LNCaP clone FGC (cell line): ENCODE results near the gene CYSRT1.

Experiments used
- DNase-seq: peaks from one replicate; pipeline ENCODE4 v3.0.0-alpha.2; 2011; ENCODE audit warnings: low read depth
- H3K4me3 ChIP-seq: 2 replicates; pipeline ENCODE4 v1.5.1; 2011; ENCODE audit warnings: mild to moderate bottlenecking, low read depth, low read length, control low read depth
- TF ChIP-seq, protein P1 (sequence below): IDR thresholded peaks from 2 replicates; pipeline ENCODE4 v1.5.1; 2012; ENCODE audit warnings: mild to moderate bottlenecking; ENCODE audit not compliant: control insufficient read depth, insufficient read depth; ENCODE audit errors: extremely low read depth

Gene CYSRT1

DNA sequence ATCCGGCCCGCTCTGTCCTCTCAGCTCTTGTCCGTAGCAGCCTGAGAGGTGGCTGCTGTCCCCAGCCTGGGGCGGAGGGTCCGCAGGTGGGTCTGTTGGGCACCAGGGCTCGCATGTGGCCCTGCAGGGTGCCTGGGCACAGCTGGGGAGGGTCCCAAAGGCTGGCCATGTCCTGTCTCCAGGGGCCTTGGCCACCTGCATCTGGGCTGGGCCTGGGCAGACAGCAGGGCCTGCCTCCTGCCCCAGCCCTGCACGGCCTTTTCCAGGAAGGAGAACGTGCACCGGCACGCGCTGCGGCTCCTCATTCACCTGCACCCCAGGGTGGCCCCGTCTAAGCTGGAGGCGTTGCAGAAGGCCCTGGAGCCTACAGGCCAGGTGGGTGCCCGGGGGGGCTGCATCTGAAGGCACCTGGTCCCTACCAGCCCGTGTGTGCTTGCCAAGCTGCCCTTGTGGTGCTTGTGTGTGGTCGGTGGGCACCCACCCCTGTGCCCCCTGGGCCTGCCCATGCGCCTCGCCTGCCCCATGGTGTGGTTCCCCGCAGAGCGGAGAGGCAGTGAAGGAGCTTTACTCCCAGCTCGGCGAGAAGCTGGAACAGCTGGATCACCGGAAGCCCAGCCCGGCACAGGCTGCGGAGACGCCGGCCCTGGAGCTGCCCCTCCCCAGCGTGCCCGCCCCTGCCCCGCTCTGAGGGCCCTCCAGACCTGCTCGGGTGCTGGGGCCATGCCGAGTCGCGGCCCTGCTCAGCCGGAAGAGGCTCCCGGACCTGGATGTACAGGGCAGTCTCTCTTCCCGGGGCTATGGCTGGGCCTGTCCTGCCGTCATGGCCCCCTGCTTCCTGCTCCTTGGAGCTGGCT, 47.5 kb downstream of the CYSRT1 start:
- DNase-seq, result no peak
- TF ChIP-seq, protein P1, sequence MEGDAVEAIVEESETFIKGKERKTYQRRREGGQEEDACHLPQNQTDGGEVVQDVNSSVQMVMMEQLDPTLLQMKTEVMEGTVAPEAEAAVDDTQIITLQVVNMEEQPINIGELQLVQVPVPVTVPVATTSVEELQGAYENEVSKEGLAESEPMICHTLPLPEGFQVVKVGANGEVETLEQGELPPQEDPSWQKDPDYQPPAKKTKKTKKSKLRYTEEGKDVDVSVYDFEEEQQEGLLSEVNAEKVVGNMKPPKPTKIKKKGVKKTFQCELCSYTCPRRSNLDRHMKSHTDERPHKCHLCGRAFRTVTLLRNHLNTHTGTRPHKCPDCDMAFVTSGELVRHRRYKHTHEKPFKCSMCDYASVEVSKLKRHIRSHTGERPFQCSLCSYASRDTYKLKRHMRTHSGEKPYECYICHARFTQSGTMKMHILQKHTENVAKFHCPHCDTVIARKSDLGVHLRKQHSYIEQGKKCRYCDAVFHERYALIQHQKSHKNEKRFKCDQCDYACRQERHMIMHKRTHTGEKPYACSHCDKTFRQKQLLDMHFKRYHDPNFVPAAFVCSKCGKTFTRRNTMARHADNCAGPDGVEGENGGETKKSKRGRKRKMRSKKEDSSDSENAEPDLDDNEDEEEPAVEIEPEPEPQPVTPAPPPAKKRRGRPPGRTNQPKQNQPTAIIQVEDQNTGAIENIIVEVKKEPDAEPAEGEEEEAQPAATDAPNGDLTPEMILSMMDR, result no peak
- no peak overlapping the region for H3K4me3 ChIP-seq

DNA sequence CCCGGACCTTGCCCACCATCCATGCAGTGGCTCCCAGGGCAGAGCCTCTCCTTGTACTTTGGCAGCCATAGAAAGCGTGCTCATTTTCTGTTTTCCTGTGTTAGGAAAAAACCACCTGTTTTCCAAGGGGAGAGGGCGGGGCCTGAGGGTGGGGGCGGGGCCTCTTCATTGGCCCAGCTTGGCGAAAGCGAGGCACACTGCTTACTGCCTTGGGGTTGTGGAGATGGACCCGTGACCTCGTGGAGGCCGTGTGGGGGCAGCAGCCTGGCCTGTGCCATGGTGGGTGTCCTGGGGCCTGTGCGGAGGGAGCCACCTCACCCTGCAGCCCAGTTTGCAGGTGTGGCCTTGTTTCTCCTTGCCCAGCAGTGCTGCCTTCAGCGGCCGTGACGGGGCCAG, 48.1 kb downstream of the CYSRT1 start:
- no peak for DNase-seq
- TF ChIP-seq, protein P1, result no peak
- H3K4me3 ChIP-seq, result peak overlapping the region; percentile 35

DNA sequence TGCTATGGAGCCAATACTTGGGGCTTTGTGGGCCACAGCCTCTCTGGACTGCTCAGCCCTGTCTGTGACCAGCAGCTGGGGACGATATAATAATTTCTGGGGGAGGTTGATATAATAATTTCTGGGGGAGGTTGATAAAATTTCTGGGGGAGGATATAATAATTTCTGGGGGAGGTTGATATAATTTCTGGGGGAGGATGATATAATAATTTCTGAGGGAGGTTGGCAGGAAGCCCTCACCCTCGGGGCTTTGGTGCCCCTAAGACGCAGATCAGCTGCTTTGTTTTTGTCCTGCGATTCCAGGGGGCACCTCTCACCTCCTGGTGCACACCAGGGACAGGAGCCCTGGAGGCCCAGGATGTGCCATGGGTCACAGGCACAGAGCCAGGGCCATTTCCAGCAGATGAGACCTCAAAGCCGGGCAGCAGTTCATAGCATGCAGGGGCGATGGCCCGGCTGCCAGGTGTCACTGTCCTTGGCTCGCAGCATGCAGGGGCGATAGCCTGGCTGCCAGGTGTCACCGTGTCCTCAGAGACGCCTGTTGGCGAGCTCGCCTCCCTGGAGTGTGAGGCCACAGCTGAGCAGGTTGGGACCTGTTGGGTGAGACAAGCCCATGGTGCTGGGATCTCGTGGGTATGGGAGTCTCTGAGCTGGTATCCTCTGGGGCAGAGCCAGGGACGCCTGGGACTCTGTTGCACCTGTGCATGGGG, 48.8 kb downstream of the CYSRT1 start:
- peak; percentile 56 for DNase-seq
- TF ChIP-seq, protein P1, result no peak
- H3K4me3 ChIP-seq, result peak overlapping the region; percentile 35

DNA sequence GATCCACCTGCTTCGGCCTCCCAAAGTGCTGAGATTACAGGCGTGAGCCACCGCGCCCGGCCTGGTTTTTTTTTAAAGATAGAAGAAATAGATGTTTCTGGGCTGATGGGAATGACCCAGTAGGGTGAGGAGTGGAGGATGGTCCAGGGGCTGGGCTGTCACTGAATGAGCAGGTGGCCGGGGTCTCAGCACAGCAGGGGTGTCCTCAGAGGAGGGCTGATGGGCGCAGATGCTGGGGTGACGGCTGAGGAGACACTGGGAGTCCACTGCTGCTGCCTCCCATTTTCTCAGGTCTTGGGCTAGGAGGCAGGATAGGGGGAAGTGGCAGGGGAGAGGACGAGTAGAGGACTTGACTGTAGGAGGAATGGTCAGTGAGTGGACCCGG, 50.2 kb downstream of the CYSRT1 start:
- H3K4me3 ChIP-seq, result no peak overlapping the region
- no peak for DNase-seq
- TF ChIP-seq, protein P1, result no peak
